SU-DHL-6 (cell line): Measurements from ENCODE around the gene CARMIL3.

ENCODE experiments used
- H2AFZ ChIP-seq: fragments of 200-600 bp; sonication (generic); 2 replicates; pipeline ENCODE4 v1.6.1; 2014; ENCODE audit warnings: low read depth, mild to moderate bottlenecking, moderate library complexity, mixed read lengths, antibody characterized with exemption, low read length; ENCODE audit not compliant: severe bottlenecking
- H3F3A ChIP-seq: fragments of 200-600 bp; shearing (Covaris generic); 2 replicates; pipeline ENCODE4 v1.6.0; 2016; ENCODE audit warnings: antibody characterized with exemption, mild to moderate bottlenecking; ENCODE audit not compliant: insufficient read depth
- H3K27ac ChIP-seq: fragments of 200-600 bp; sonication (generic); 2 replicates; pipeline ENCODE4 v1.5.1; 2016; ENCODE audit warnings: low read depth, mild to moderate bottlenecking, low read length, moderate library complexity, mixed read lengths
- H3K27me3 ChIP-seq: fragments of 200-600 bp; sonication (generic), shearing (Covaris generic); 2 replicates; pipeline ENCODE4 v1.6.0; 2014; ENCODE audit warnings: mild to moderate bottlenecking, low read length
- H3K36me3 ChIP-seq: fragments of 200-600 bp; sonication (generic); 2 replicates; pipeline ENCODE4 v1.6.1; 2014; ENCODE audit warnings: mild to moderate bottlenecking, low read length, mixed read lengths
- H3K4me2 ChIP-seq: fragments of 300-600, 200-600 bp; shearing (Covaris generic), sonication (generic); 2 replicates; pipeline ENCODE4 v1.6.0; 2014; ENCODE audit warnings: low read length, low read depth, mild to moderate bottlenecking; ENCODE audit not compliant: poor library complexity, severe bottlenecking
- H3K4me3 ChIP-seq: fragments of 200-600 bp; sonication (generic); 2 replicates; pipeline ENCODE4 v1.5.1; 2014; ENCODE audit warnings: antibody characterized with exemption, low read length, mild to moderate bottlenecking, mixed read lengths; ENCODE audit not compliant: insufficient read depth, poor library complexity, severe bottlenecking
- H3K79me2 ChIP-seq: fragments of 200-600 bp; sonication (generic); 2 replicates; pipeline ENCODE4 v1.6.1; 2014; ENCODE audit warnings: mild to moderate bottlenecking, low read length, moderate library complexity; ENCODE audit not compliant: insufficient read depth
- H3K9ac ChIP-seq: fragments of 200-600 bp; sonication (generic); 2 replicates; pipeline ENCODE4 v1.7.0; 2014; ENCODE audit warnings: mild to moderate bottlenecking, low read length
- H3K9me2 ChIP-seq: fragments of 200-600 bp; sonication (generic); replicated peaks from 2 replicates; pipeline ENCODE4 v1.6.1; 2014; ENCODE audit warnings: low read length; ENCODE audit not compliant: insufficient read depth
- H3K9me3 ChIP-seq: fragments of 200-600 bp; sonication (generic); 2 replicates; pipeline ENCODE4 v1.6.1; 2014; ENCODE audit warnings: low read length, mixed read lengths; ENCODE audit not compliant: insufficient read depth
- H4K20me1 ChIP-seq: fragments of 200-600 bp; sonication (generic); 2 replicates; pipeline ENCODE4 v1.6.1; 2014; ENCODE audit warnings: low read depth, mild to moderate bottlenecking, antibody characterized with exemption, low read length, moderate library complexity, mixed read lengths
- CTCF ChIP-seq: fragments of 200-600 bp; sonication (generic); IDR thresholded peaks from one replicate; pipeline ENCODE4 v1.5.1; 2017; ENCODE audit warnings: antibody characterized with exemption, mild to moderate bottlenecking, low read length, moderate library complexity; ENCODE audit not compliant: insufficient read depth, poor library complexity, severe bottlenecking
- EZH2phosphoT487 ChIP-seq: fragments of 200-600 bp; sonication (generic), shearing (Covaris generic); conservative IDR thresholded peaks from 2 replicates; pipeline ENCODE4 v1.6.1; 2018; ENCODE audit warnings: mild to moderate bottlenecking, antibody characterized with exemption, low read length, moderate library complexity, mixed read lengths

Gene CARMIL3

GRCh38 chr14:24080142-24080530, 28.3 kb downstream of the CARMIL3 start:
- no peaks in the 10 kb centered on the region for H3K36me3 ChIP-seq
- H3F3A ChIP-seq = 0 out of 2 replicates have a peak, but pooled peaks cover 3% of the 10 kb centered on the region
- no peaks in the 10 kb centered on the region for H3K9me3 ChIP-seq
- H4K20me1 ChIP-seq = no peaks in the 10 kb centered on the region
- no peak overlapping the region for H3K4me2 ChIP-seq
- H3K27me3 ChIP-seq = no peaks in the 10 kb centered on the region
- H3K4me3 ChIP-seq = no peak overlapping the region
- no peak overlapping the region for H2AFZ ChIP-seq
- TF ChIP-seq CTCF (no peak), EZH2phosphoT487 (no peak)
- no peaks in the 10 kb centered on the region for H3K79me2 ChIP-seq
- H3K9me2 ChIP-seq = no peaks in the 10 kb centered on the region
- peak overlapping the region; percentile 69; the same call in 1 of the 2 replicates for H3K9ac ChIP-seq
- no peak overlapping the region for H3K27ac ChIP-seq

- no peak for TF ChIP-seq EZH2phosphoT487
- peak overlapping the region; percentile 80 for H3K4me2 ChIP-seq
- no peaks in the 10 kb centered on the region for H3K9me3 ChIP-seq
- H3K36me3 ChIP-seq = no peaks in the 10 kb centered on the region
- 0 out of 2 replicates have a peak, but pooled peaks cover 3% of the 10 kb centered on the region for H3F3A ChIP-seq
- no peaks in the 10 kb centered on the region for H3K9me2 ChIP-seq
- peak overlapping the region; percentile 57 for H3K4me3 ChIP-seq
- H3K9ac ChIP-seq = peak overlapping the region; percentile 69
- no peaks in the 10 kb centered on the region for H3K27me3 ChIP-seq
- H3K79me2 ChIP-seq = no peaks in the 10 kb centered on the region
- no peak overlapping the region for H3K27ac ChIP-seq
- peak overlapping the region; percentile 75 for H2AFZ ChIP-seq
- no peaks in the 10 kb centered on the region for H4K20me1 ChIP-seq
These were observed 29.3 kb downstream of the CARMIL3 start for GRCh38 chr14:24080888-24081738.

GRCh38 chr14:24081739-24082211, 30.0 kb downstream of the CARMIL3 start:
- Histone ChIP-seq H3K9me3 (no peaks in the 10 kb centered on the region), H3K27ac (no peak overlapping the region), H4K20me1 (no peaks in the 10 kb centered on the region), H3K27me3 (no peaks in the 10 kb centered on the region), H2AFZ (peak overlapping the region; percentile 37), H3F3A (0 out of 2 replicates have a peak, but pooled peaks cover 3% of the 10 kb centered on the region), H3K9me2 (no peaks in the 10 kb centered on the region), H3K9ac (peak overlapping the region; percentile 69), H3K36me3 (no peaks in the 10 kb centered on the region), H3K4me3 (peak overlapping the region; percentile 57), H3K4me2 (peak overlapping the region; percentile 80), H3K79me2 (no peaks in the 10 kb centered on the region)
- TF ChIP-seq EZH2phosphoT487 (no peak), CTCF (no peak)
